Subcutaneous adipose tissue (tissue), 4 donors: ENCODE data around the gene MYLK. TPM values are rescaled to one million over a fixed set of nuclear protein-coding genes. Genes with fewer than 3 reads are reported as not detected.

Experiments
- CTCF ChIP-seq: fragments of 450-650 bp; IDR thresholded peaks from one replicate; pipeline ENCODE4 v1.5.1; 2016; ENCODE audit warnings: low read depth, mild to moderate bottlenecking, control low read depth, antibody characterized with exemption, moderate library complexity
- total RNA-seq, 4 donors: library from RNA; depleted of rRNA; stranded (reverse); fragments of >200 nt; gene quantifications; one replicate each; pipeline ENCODE4 v1.1.0, GENCODE V29; 2016

The MYLK gene
- total RNA-seq, 4 donors from 2014 or later = 28.2 to 113 (median 58.3) TPM

- TF ChIP-seq CTCF = no peak
Measured at GRCh38 chr3:123605789-123606234, 278.3 kb downstream of the MYLK start.

GRCh38 chr3:123602325-123602724, 281.8 kb downstream of the MYLK start:
- no peak for TF ChIP-seq CTCF

GRCh38 chr3:123597561-123597960, 286.6 kb downstream of the MYLK start:
- TF ChIP-seq CTCF = no peak

GRCh38 chr3:123595396-123596180, 288.5 kb downstream of the MYLK start:
- no peak for TF ChIP-seq CTCF

- TF ChIP-seq CTCF = no peak
Measured at GRCh38 chr3:123593381-123593780, 290.8 kb downstream of the MYLK start.

- TF ChIP-seq CTCF = no peak
Measured at GRCh38 chr3:123590685-123591450, 293.3 kb downstream of the MYLK start.

- TF ChIP-seq CTCF = no peak
Measured at GRCh38 chr3:123587401-123587800, 296.7 kb downstream of the MYLK start.
